Fibroblast of mammary gland (primary cell): Measurements from ENCODE around the gene CHST9.

ENCODE experiments used
- DNase-seq: peaks from one replicate; pipeline ENCODE4 v3.0.0-alpha.2; 2010; ENCODE audit warnings: low read depth
- H3K4me3 ChIP-seq: 2 replicates; pipeline ENCODE4 v1.5.1; 2011; ENCODE audit warnings: low read depth, mild to moderate bottlenecking, low read length, moderate library complexity; ENCODE audit not compliant: control insufficient read depth
- TF ChIP-seq, protein P1 (sequence below): conservative IDR thresholded peaks from 2 replicates; pipeline ENCODE4 v1.5.1; 2011; ENCODE audit warnings: low read depth, low read length, inconsistent platforms; ENCODE audit not compliant: control insufficient read depth, insufficient read depth

Gene CHST9

DNA sequence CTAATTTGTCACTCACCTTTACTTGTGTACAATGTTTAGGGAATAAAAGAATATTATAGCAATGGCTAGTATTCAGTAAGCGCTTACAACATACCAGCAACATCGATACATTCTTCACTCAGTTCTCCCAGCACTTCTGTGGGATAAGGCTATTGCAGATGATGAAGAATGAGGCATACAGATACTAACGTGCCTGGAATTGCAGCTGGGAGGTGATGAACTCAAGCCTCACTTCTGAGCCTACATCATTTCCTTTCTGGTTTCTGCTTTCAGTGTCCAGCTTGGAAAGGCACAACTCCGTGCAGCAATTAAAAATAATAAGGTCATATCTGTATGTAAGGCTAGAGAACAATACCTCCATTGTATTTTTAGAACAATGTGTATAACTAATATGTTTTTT is 224.2 kb downstream of the CHST9 start:
- TF ChIP-seq, protein P1, sequence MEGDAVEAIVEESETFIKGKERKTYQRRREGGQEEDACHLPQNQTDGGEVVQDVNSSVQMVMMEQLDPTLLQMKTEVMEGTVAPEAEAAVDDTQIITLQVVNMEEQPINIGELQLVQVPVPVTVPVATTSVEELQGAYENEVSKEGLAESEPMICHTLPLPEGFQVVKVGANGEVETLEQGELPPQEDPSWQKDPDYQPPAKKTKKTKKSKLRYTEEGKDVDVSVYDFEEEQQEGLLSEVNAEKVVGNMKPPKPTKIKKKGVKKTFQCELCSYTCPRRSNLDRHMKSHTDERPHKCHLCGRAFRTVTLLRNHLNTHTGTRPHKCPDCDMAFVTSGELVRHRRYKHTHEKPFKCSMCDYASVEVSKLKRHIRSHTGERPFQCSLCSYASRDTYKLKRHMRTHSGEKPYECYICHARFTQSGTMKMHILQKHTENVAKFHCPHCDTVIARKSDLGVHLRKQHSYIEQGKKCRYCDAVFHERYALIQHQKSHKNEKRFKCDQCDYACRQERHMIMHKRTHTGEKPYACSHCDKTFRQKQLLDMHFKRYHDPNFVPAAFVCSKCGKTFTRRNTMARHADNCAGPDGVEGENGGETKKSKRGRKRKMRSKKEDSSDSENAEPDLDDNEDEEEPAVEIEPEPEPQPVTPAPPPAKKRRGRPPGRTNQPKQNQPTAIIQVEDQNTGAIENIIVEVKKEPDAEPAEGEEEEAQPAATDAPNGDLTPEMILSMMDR = no peak
- DNase-seq = no peak

GRCh38 chr18:26956863-26957262 is 228.2 kb downstream of the CHST9 start:
- TF ChIP-seq, protein P1 = no peak
- no peak overlapping the region for H3K4me3 ChIP-seq
- no peak for DNase-seq

More for the DNA sequence above, 224.2 kb downstream of the CHST9 start:
- no peak overlapping the region for H3K4me3 ChIP-seq

GRCh38 chr18:26948703-26949102 is 236.4 kb downstream of the CHST9 start:
- no peak for DNase-seq
- no peak overlapping the region for H3K4me3 ChIP-seq
- TF ChIP-seq, protein P1 = no peak

DNA sequence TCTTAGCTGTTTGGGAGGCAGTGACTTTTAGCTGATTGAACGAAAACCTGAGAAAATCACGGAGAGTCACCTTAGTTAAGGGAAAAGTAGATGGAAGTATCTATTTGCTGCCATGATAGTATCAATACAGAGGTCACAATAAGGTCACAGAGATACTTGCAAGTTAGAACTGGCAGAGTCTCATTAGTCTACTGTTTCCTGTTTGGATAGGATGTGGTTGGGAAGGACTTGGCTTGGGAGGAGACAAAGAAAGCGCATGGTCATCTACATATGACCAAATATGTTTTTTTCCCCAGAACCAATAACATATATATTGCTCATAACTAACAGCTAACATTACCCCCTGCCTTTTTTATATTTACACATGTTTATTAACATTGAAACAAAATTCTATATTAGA is 241.2 kb downstream of the CHST9 start:
- H3K4me3 ChIP-seq = no peak overlapping the region
- TF ChIP-seq, protein P1 = no peak
- DNase-seq = no peak

DNA sequence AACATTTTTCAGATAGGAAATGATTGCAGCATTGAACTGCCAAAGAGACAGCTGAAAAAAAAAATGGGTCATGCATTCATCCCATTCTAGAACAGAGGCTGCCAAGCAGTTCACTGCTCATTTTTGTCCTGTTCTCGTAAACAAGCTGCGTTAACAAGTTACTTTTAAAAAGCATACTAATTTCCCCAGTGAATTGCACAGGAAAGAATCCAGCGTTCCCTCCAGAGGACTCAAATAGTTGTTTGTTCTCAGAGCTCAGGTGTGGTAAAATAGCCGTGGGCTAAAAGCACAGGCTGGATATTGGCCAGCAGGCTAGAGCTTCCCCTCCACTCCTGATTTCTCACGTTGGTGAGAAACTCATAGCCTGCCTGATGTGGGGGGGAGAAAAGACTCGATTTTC is 243.5 kb downstream of the CHST9 start:
- no peak overlapping the region for H3K4me3 ChIP-seq
- TF ChIP-seq, protein P1 = no peak
- no peak for DNase-seq

DNA sequence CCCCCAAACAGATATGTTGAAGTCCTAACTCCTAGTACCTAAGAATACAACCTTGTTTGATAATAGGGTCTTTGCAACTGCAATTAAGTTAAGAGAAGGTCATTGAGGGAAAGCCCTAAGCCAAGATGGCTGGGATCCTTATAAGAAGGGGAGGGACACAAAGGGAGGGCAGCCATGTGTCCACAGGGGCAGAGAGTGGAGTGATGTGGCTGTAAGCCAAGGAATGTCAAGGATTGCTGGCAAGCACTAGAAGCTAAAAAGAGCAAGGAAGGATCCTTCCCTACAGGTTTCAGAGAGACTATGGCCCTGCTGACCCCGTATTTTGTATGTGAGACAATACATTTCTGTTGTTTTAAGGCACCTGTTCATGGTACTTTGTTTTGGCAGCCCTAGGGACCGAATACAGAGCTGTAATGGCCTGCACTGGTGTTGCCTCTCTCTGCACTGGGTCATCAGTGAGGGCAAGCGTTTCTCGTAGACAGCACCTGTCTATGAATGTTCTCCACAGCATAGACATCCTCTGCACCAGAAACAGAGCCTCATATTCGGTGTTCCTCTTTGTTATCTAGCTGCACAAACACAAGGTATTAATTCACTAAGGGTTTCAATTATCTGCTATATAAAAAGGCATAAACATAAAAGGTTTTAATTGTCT is 244.2 kb downstream of the CHST9 start:
- no peak overlapping the region for H3K4me3 ChIP-seq
- no peak for DNase-seq
- TF ChIP-seq, protein P1 = no peak

GRCh38 chr18:26931659-26932058 is 253.4 kb downstream of the CHST9 start:
- TF ChIP-seq, protein P1 = no peak
- H3K4me3 ChIP-seq = no peak overlapping the region
- DNase-seq = no peak
